Osteoblast (primary cell): ENCODE measurements around the gene ECPAS. TPM values are rescaled to one million over a fixed set of nuclear protein-coding genes. Genes with fewer than 3 reads are reported as not detected.
A peak's percentile ranks its signal among the peaks of the same experiment; 100 is the strongest.
"Not testable (repeated sequence)": the region's sequence is repeated elsewhere in the genome, so short reads cannot be mapped to it uniquely, and the experiment has no call there.

Experiments
- DNase-seq: peaks from one replicate; pipeline ENCODE4 v3.0.0; 2011; ENCODE audit warnings: low spot score, mixed read lengths; ENCODE audit not compliant: insufficient read length; ENCODE audit errors: missing footprints
- H2AFZ ChIP-seq: 2 replicates; pipeline ENCODE4 v1.6.0; 2011; ENCODE audit warnings: mild to moderate bottlenecking, low read length
- H3K27ac ChIP-seq: 2 replicates; pipeline ENCODE4 v1.5.1; 2011; ENCODE audit warnings: mild to moderate bottlenecking, low read depth, low read length, moderate library complexity
- H3K27me3 ChIP-seq: 2 replicates; pipeline ENCODE4 v1.6.0; 2012; ENCODE audit warnings: mild to moderate bottlenecking, control low read depth, inconsistent platforms, low read length, moderate library complexity; ENCODE audit not compliant: insufficient read depth
- H3K36me3 ChIP-seq: 2 replicates; pipeline ENCODE4 v1.5.1; 2011; ENCODE audit warnings: mild to moderate bottlenecking, low read length, control low read depth, moderate library complexity; ENCODE audit not compliant: insufficient read depth
- H3K4me1 ChIP-seq: 2 replicates; pipeline ENCODE4 v1.5.1; 2011; ENCODE audit warnings: mild to moderate bottlenecking, low read length, control low read depth, moderate library complexity; ENCODE audit not compliant: insufficient read depth
- H3K4me2 ChIP-seq: 2 replicates; pipeline ENCODE4 v1.6.0; 2011; ENCODE audit warnings: mild to moderate bottlenecking, low read length; ENCODE audit not compliant: insufficient read depth
- H3K4me3 ChIP-seq: fragments of 200-600 bp; sonication (generic); 3 replicates; pipeline ENCODE4 v1.5.1; 2012; ENCODE audit warnings: mild to moderate bottlenecking, low read length, inconsistent platforms; ENCODE audit not compliant: insufficient read depth
- H3K79me2 ChIP-seq: 2 replicates; pipeline ENCODE4 v1.6.0; 2012; ENCODE audit warnings: mild to moderate bottlenecking, low read length, control low read depth, inconsistent platforms; ENCODE audit not compliant: insufficient read depth
- H3K9me3 ChIP-seq: 2 replicates; pipeline ENCODE4 v1.5.1; 2011; ENCODE audit warnings: low read depth, low read length, control low read depth
- H4K20me1 ChIP-seq: 2 replicates; pipeline ENCODE4 v1.6.0; 2012; ENCODE audit warnings: mild to moderate bottlenecking, low read length, control low read depth; ENCODE audit not compliant: insufficient read depth
- CTCF ChIP-seq: IDR thresholded peaks from 2 replicates; pipeline ENCODE4 v1.5.1; 2011; ENCODE audit warnings: mild to moderate bottlenecking, low read depth, low read length, moderate library complexity; ENCODE audit errors: extremely low read depth
- total RNA-seq: library from RNA; depleted of rRNA; stranded (reverse); fragments of >200 nt; gene quantifications from 2 replicates; pipeline ENCODE4 v1.2.3, GENCODE V29; 2012

Gene ECPAS
- total RNA-seq, 1 donor = 117 TPM

DNA sequence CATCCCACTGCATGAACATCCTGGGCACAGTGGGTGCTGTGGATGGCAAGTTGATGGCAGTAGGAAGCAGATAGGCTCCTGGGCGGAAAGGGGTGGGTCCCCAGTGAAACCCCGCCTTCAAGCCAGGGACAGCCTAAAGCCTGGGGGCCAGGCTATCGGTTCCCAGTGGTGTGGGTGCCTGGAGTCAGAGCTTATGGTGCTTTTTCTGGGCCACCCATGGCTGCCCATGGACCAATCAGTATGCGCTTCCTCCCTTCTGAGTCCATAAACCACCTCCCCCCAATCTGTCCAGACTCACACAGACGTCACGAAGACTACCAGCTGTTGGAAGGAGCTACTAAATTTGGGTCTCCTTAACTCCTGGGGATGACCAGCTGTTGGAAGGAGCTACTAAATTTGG is 17.5 kb upstream of the ECPAS start:
- Histone ChIP-seq H3K36me3 (no peaks in the 10 kb centered on the region), H3K4me3 (no peak overlapping the region), H3K27ac (no peak overlapping the region), H3K27me3 (peaks cover 3% of the 10 kb centered on the region), H3K79me2 (no peaks in the 10 kb centered on the region), H2AFZ (no peak overlapping the region), H3K4me1 (no peaks in the 10 kb centered on the region), H3K9me3 (no peaks in the 10 kb centered on the region), H4K20me1 (no peaks in the 10 kb centered on the region), H3K4me2 (no peak overlapping the region)
- DNase-seq = no peak
- TF ChIP-seq CTCF = no peak

- no peak for DNase-seq
- H3K36me3 ChIP-seq = no peaks in the 10 kb centered on the region
- H3K4me2 ChIP-seq = no peak overlapping the region
- no peaks in the 10 kb centered on the region for H3K79me2 ChIP-seq
- no peaks in the 10 kb centered on the region for H3K9me3 ChIP-seq
- H3K27ac ChIP-seq = no peak overlapping the region
- H4K20me1 ChIP-seq = no peaks in the 10 kb centered on the region
- H3K27me3 ChIP-seq = peaks cover 3% of the 10 kb centered on the region
- H3K4me3 ChIP-seq = no peak overlapping the region
- no peak overlapping the region for H2AFZ ChIP-seq
- no peak for TF ChIP-seq CTCF
- no peaks in the 10 kb centered on the region for H3K4me1 ChIP-seq
These were observed 16.9 kb upstream of the ECPAS start for GRCh38 chr9:111501005-111501562.

DNA sequence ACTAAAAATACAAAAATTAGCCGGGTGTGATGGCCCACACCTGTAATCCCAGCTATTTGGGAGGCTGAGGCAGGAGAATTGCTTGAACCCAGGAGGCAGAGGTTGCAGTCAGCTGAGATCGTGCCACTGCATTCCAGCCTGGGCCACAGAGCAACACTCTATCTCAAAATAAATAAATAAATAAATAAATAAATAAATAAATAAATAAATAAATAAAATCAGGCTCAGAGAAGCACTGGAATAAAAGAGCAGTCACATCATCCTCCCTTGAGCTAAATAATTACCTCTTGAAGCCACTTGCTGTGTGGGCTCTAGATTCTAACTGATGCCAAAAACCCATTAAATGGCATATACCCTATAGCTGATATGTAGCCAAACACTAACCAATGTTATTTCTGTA is 13.0 kb upstream of the ECPAS start:
- not testable (repeated sequence) for H3K27ac ChIP-seq, DNase-seq, H3K36me3 ChIP-seq, H3K4me1 ChIP-seq, H3K9me3 ChIP-seq, H3K4me2 ChIP-seq, H4K20me1 ChIP-seq, H3K27me3 ChIP-seq, H3K4me3 ChIP-seq, H3K79me2 ChIP-seq, H2AFZ ChIP-seq

- TF ChIP-seq CTCF = no peak
- H3K27me3 ChIP-seq = no peaks in the 10 kb centered on the region
- peak overlapping the region; percentile 88 for H2AFZ ChIP-seq
- DNase-seq = peak; percentile 46
- H3K36me3 ChIP-seq = no peaks in the 10 kb centered on the region
- H4K20me1 ChIP-seq = peaks cover 22% of the 10 kb centered on the region
- no peaks in the 10 kb centered on the region for H3K9me3 ChIP-seq
- H3K4me2 ChIP-seq = peak overlapping the region; percentile 88
- peaks cover 9% of the 10 kb centered on the region for H3K4me1 ChIP-seq
- peak overlapping the region; percentile 74 for H3K27ac ChIP-seq
- H3K4me3 ChIP-seq = peak overlapping the region; percentile 97
- H3K79me2 ChIP-seq = peaks cover 36% of the 10 kb centered on the region
These were observed 350 bp upstream of the ECPAS start for GRCh38 chr9:111484572-111484894.
